ENCODE results near the gene NEMP1.

Gene NEMP1

GRCh38 chr12:57040750-57041149 lies 37.8 kb downstream of the NEMP1 start:
- H3K27ac ChIP-seq, result no peak overlapping the region
- ChIA-PET POLR2A (ENCODE audit: low non-redundant PET) (no interaction called here), CTCF (no interaction called here)
- TF ChIP-seq CTCF (conservative IDR thresholded peaks at IDR 0.05; ENCODE audit: low read depth), result no peak
- no peak for DNase-seq (ENCODE audit: low spot score)

GRCh38 chr12:57040211-57040610 lies 38.4 kb downstream of the NEMP1 start:
- H3K27ac ChIP-seq, result no peak overlapping the region
- no peak for TF ChIP-seq CTCF (conservative IDR thresholded peaks at IDR 0.05; ENCODE audit: low read depth)
- DNase-seq (ENCODE audit: low spot score), result no peak
- ChIA-PET CTCF (no interaction called here), POLR2A (ENCODE audit: low non-redundant PET) (no interaction called here)

- H3K27ac ChIP-seq, result no peak overlapping the region
- no peak for DNase-seq (ENCODE audit: low spot score)
- ChIA-PET CTCF (no interaction called here), POLR2A (ENCODE audit: low non-redundant PET) (no interaction called here)
- TF ChIP-seq CTCF (conservative IDR thresholded peaks at IDR 0.05; ENCODE audit: low read depth), result no peak
Observed at GRCh38 chr12:57039016-57039798, 39.4 kb downstream of the NEMP1 start.

GRCh38 chr12:57037264-57037663 lies 41.3 kb downstream of the NEMP1 start:
- CTCF ChIA-PET, result no interaction called here
- POLR2A ChIA-PET (ENCODE audit: low non-redundant PET), result no interaction called here
- TF ChIP-seq CTCF (conservative IDR thresholded peaks at IDR 0.05; ENCODE audit: low read depth), result no peak

GRCh38 chr12:57033431-57033830 lies 45.2 kb downstream of the NEMP1 start:
- ChIA-PET POLR2A (ENCODE audit: low non-redundant PET) (no interaction called here), CTCF (interaction anchor here (0.6 to 1.2 kb wide), 2 partner anchors 24 to 193 kb away, joined by 4 read pairs; no protein-coding TSS in a partner anchor)
- peak overlapping the region; percentile 75 for H3K27ac ChIP-seq
- TF ChIP-seq CTCF (conservative IDR thresholded peaks at IDR 0.05; ENCODE audit: low read depth), result no peak
- peak; percentile 44 for DNase-seq (ENCODE audit: low spot score)

More at GRCh38 chr12:57037264-57037663, 41.3 kb downstream of the NEMP1 start:
- DNase-seq (ENCODE audit: low spot score), result no peak
- H3K27ac ChIP-seq, result no peak overlapping the region

- ChIA-PET POLR2A (ENCODE audit: low non-redundant PET) (interaction anchor here (0.5 kb wide), 1 partner anchor 81 kb away, joined by 3 read pairs; no protein-coding TSS in a partner anchor), CTCF (interaction anchor here (0.8 to 1.6 kb wide), 3 partner anchors 29 to 80 kb away, joined by 4 to 9 read pairs (median 5); partner anchors contain the start of gene STAT6)
- TF ChIP-seq CTCF (conservative IDR thresholded peaks at IDR 0.05; ENCODE audit: low read depth), result no peak
- no peak for DNase-seq (ENCODE audit: low spot score)
- peak overlapping the region; percentile 32; the same call in 1 of the 2 replicates for H3K27ac ChIP-seq
Observed at GRCh38 chr12:57031789-57032188, 46.8 kb downstream of the NEMP1 start.

All from RWPE1 (cell line).